GM21723 (cell line): ENCODE measurements around the gene ELP4.
"Not testable (repeated sequence)": the region's sequence is repeated elsewhere in the genome, so short reads cannot be mapped to it uniquely, and the experiment has no call there.

Experiments
- ATAC-seq: cut with Tn5 transposase; IDR thresholded peaks from one replicate; pipeline ENCODE4 v1.9.1; 2021; ENCODE audit warnings: mild to moderate bottlenecking, moderate library complexity; ENCODE audit not compliant: unreplicated experiment

Gene ELP4

GRCh38 chr11:31643857-31644256 lies 134.3 kb downstream of the ELP4 start:
- no peak for ATAC-seq

- no peak for ATAC-seq
Measured at GRCh38 chr11:31645747-31646146, 136.2 kb downstream of the ELP4 start.

GRCh38 chr11:31646216-31646615 lies 136.6 kb downstream of the ELP4 start:
- ATAC-seq, result no peak

GRCh38 chr11:31649129-31649966 lies 139.8 kb downstream of the ELP4 start:
- ATAC-seq, result no peak

GRCh38 chr11:31651208-31651607 lies 141.6 kb downstream of the ELP4 start:
- ATAC-seq, result peak; percentile 30

GRCh38 chr11:31651822-31652221 lies 142.3 kb downstream of the ELP4 start:
- ATAC-seq, result peak; percentile 65

- ATAC-seq, result peak; percentile 64
Measured at GRCh38 chr11:31652528-31652927, 143.0 kb downstream of the ELP4 start.

- ATAC-seq, result no peak
Measured at GRCh38 chr11:31655483-31655882, 145.9 kb downstream of the ELP4 start.

- ATAC-seq, result no peak
Measured at GRCh38 chr11:31656051-31656450, 146.5 kb downstream of the ELP4 start.

- no peak for ATAC-seq
Measured at GRCh38 chr11:31657091-31657490, 147.5 kb downstream of the ELP4 start.

GRCh38 chr11:31664129-31664528 lies 154.6 kb downstream of the ELP4 start:
- no peak for ATAC-seq

GRCh38 chr11:31664954-31665353 lies 155.4 kb downstream of the ELP4 start:
- ATAC-seq, result no peak

- no peak for ATAC-seq
Measured at GRCh38 chr11:31671681-31672080, 162.1 kb downstream of the ELP4 start.

GRCh38 chr11:31673108-31673507 lies 163.5 kb downstream of the ELP4 start:
- not testable (repeated sequence) for ATAC-seq

- ATAC-seq, result no peak
Measured at GRCh38 chr11:31676280-31676982, 166.9 kb downstream of the ELP4 start.

- no peak for ATAC-seq
Measured at GRCh38 chr11:31680770-31681169, 171.2 kb downstream of the ELP4 start.

- no peak for ATAC-seq
Measured at GRCh38 chr11:31687256-31687655, 177.7 kb downstream of the ELP4 start.

GRCh38 chr11:31687861-31688260 lies 178.3 kb downstream of the ELP4 start:
- no peak for ATAC-seq

- no peak for ATAC-seq
Measured at GRCh38 chr11:31689559-31689958, 180.0 kb downstream of the ELP4 start.

- ATAC-seq, result no peak
Measured at GRCh38 chr11:31690041-31690440, 180.5 kb downstream of the ELP4 start.

- ATAC-seq, result no peak
Measured at GRCh38 chr11:31690516-31690915, 180.9 kb downstream of the ELP4 start.

- ATAC-seq, result no peak
Measured at GRCh38 chr11:31692466-31692865, 182.9 kb downstream of the ELP4 start.
